Measurements from ENCODE around the gene PRIMA1. TPM values are rescaled to one million over a fixed set of nuclear protein-coding genes. Genes with fewer than 3 reads are reported as not detected.

PRIMA1 gene
- total RNA-seq, 1 donor from 2014 or later = 1.9 TPM

GRCh38 chr14:93716002-93716745, 72.1 kb downstream of the PRIMA1 start:
- TF ChIP-seq CTCF (IDR thresholded peaks at IDR 0.05) = no peak
- ATAC-seq (no peak), DNase-seq (no peak)
- Histone ChIP-seq H3K4me1 (no peaks in the 10 kb centered on the region), H3K36me3 (no peaks in the 10 kb centered on the region), H3K9me3 (no peaks in the 10 kb centered on the region), H3K27ac (no peak overlapping the region), H3K27me3 (peaks cover 4% of the 10 kb centered on the region), H3K4me3 (no peak overlapping the region)
- intact Hi-C loops (cut with DNase I) = no loop called here

- ATAC-seq = no peak
- H3K27me3 ChIP-seq = peaks cover 4% of the 10 kb centered on the region
- intact Hi-C loops (cut with DNase I) = no loop called here
Observed at GRCh38 chr14:93715279-93715927, 72.9 kb downstream of the PRIMA1 start.

GRCh38 chr14:93714605-93715004, 73.7 kb downstream of the PRIMA1 start:
- ATAC-seq (no peak), DNase-seq (no peak)
- H3K4me3 ChIP-seq = no peak overlapping the region
- no peaks in the 10 kb centered on the region for H3K4me1 ChIP-seq
- peaks cover 4% of the 10 kb centered on the region for H3K27me3 ChIP-seq
- no peaks in the 10 kb centered on the region for H3K36me3 ChIP-seq
- no peak for TF ChIP-seq CTCF (IDR thresholded peaks at IDR 0.05)
- H3K9me3 ChIP-seq = no peaks in the 10 kb centered on the region
- intact Hi-C loops (cut with DNase I) = no loop called here
- H3K27ac ChIP-seq = no peak overlapping the region

More at GRCh38 chr14:93715279-93715927, 72.9 kb downstream of the PRIMA1 start:
- Histone ChIP-seq H3K36me3 (no peaks in the 10 kb centered on the region), H3K4me1 (no peaks in the 10 kb centered on the region), H3K9me3 (no peaks in the 10 kb centered on the region), H3K4me3 (no peak overlapping the region), H3K27ac (no peak overlapping the region)
- no peak for TF ChIP-seq CTCF (IDR thresholded peaks at IDR 0.05)
- no peak for DNase-seq

GRCh38 chr14:93713726-93714405, 74.4 kb downstream of the PRIMA1 start:
- intact Hi-C loops (cut with DNase I) = no loop called here
- Histone ChIP-seq H3K4me1 (no peaks in the 10 kb centered on the region), H3K9me3 (no peaks in the 10 kb centered on the region), H3K4me3 (no peak overlapping the region), H3K27me3 (peaks cover 4% of the 10 kb centered on the region), H3K36me3 (no peaks in the 10 kb centered on the region), H3K27ac (no peak overlapping the region)
- no peak for TF ChIP-seq CTCF (IDR thresholded peaks at IDR 0.05)
- ATAC-seq (no peak), DNase-seq (no peak)

- ATAC-seq = no peak
- Histone ChIP-seq H3K4me3 (no peak overlapping the region), H3K27me3 (peaks cover 4% of the 10 kb centered on the region), H3K27ac (no peak overlapping the region), H3K9me3 (no peaks in the 10 kb centered on the region), H3K4me1 (no peaks in the 10 kb centered on the region), H3K36me3 (no peaks in the 10 kb centered on the region)
- no peak for TF ChIP-seq CTCF (IDR thresholded peaks at IDR 0.05)
- DNase-seq = no peak
- intact Hi-C loops (cut with DNase I) = no loop called here
Observed at GRCh38 chr14:93712838-93713724, 75.2 kb downstream of the PRIMA1 start.
